ENCODE results near the gene PRR4. TPM values are rescaled to one million over a fixed set of nuclear protein-coding genes. Genes with fewer than 3 reads are reported as not detected.

PRR4 gene
- total and polyA plus RNA-seq, 7 donors = 1.0 to 11.7 (median 3.4) TPM

DNA sequence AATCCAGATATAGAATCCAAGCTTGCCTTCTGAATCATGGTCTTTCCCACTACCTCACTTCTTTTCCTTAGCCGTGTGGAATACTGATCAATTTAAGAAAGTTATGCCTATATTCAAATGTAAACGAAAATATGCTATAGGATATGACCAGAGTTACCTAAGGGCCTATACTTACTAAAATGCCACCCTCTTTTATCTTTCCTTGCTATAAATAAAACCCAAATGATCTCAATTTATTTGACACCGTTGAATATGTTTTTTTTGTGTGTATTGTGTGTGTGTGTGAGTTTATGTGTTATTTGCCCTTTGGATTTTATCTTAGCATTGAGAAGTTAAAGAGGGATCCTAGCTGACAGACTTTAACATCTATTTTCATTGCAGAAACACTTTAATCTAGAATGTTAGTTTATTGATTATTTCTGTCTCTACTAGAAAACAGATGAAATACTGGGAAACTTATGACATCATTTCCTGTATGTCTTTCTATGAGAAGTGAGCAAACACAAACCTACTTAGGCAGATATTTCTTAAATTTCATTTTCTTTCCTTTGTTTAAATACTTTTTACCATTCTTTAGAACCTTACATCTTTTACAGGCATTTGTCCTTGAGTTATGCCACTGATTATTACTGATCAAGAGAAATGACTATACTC is 37.3 kb downstream of the PRR4 start:
- no peak for DNase-seq
- intact Hi-C loops (cut with DNase I) = no loop called here
- H3K36me3 ChIP-seq (ENCODE audit: insufficient read depth in 1 of 2, low read depth in 1 of 2) = no peaks in the 10 kb centered on the region
- 83 to 87% (median 85%) methylated on average over 3 of the region's 3 CpGs for WGBS, 3 donors
- no peak overlapping the region for H3K4me3 ChIP-seq
- no peak for TF ChIP-seq CTCF (IDR thresholded peaks at IDR 0.05)
- peaks cover 0 to 2% (median 0%) of the 10 kb centered on the region in 3 donors for H3K27me3 ChIP-seq (ENCODE audit: insufficient read depth in 3 of 3, low read length in 2 of 3)
- no peak for ATAC-seq
- H3K4me1 ChIP-seq = no peaks in the 10 kb centered on the region
- H3K27ac ChIP-seq = no peak overlapping the region
- H3K9me3 ChIP-seq = peaks cover 4% of the 10 kb centered on the region

DNA sequence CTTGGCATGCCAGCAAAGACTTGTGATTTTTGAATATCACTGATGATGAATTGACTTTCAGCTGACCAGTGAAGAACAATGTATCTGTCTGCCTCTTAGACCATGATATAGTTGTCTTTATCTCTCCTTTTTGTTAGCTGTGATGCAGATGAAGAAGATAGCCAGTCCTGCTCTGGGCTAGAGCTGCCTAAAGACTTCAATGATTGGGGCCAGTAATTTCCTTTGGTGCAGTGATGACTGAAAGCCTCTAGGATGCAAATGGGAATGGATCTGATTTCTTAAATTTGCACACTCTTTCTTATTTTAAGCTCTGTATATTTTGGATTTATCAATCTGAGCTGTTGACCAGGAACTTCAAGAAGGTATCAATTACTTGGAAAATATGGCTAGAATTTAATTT is 39.2 kb downstream of the PRR4 start, which contains the start of gene TAS2R9:
Gene TAS2R9, minus strand, starts transcription at position 101 of the 400 bp plus-strand sequence. Its CDS starts 93 bp downstream, at position 8.
- DNase-seq = no peak
- Histone ChIP-seq H3K36me3 (ENCODE audit: insufficient read depth in 1 of 2, low read depth in 1 of 2) (no peaks in the 10 kb centered on the region), H3K4me3 (no peak within 1 kb of the TSS), H3K4me1 (no peaks in the 10 kb centered on the region), H3K27me3 (ENCODE audit: insufficient read depth in 3 of 3, low read length in 2 of 3) (peaks cover 0 to 2% (median 0%) of the 10 kb centered on the region in 3 donors), H3K9me3 (peaks cover under 1% of the 10 kb centered on the region), H3K27ac (no peak within 1 kb of the TSS)
- intact Hi-C loops (cut with DNase I) = no loop called here
- no peak for ATAC-seq
- no peak for TF ChIP-seq CTCF (IDR thresholded peaks at IDR 0.05)

DNA sequence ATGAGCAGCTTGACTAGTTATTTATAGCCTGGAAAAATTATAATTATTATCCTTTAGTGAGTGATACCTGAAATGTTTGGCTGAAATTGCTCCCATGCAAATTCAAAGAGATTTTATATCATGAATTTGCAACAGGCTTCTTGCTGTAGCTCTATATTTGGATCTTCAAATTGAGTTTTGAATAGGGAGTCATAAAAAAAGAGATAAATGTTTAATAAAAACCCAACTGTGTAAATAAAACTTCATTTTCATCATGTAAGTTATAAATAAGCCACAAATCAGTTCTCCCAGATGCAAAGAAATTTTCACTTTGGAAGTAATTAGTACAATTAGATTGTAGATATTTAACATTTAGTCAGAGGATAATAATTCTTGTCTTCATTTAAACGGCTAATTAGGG is 42.1 kb downstream of the PRR4 start, which contains the start of gene TAS2R8:
Gene TAS2R8, minus strand, starts transcription at position 101 of the 400 bp plus-strand sequence. CDS start 306 bp downstream, outside the sequence.
- Histone ChIP-seq H3K36me3 (ENCODE audit: insufficient read depth in 1 of 2, low read depth in 1 of 2) (no peaks in the 10 kb centered on the region), H3K27ac (no peak within 1 kb of the TSS), H3K4me3 (no peak within 1 kb of the TSS), H3K9me3 (no peaks in the 10 kb centered on the region), H3K27me3 (ENCODE audit: insufficient read depth in 3 of 3, low read length in 2 of 3) (peaks cover 0 to 2% (median 0%) of the 10 kb centered on the region in 3 donors), H3K4me1 (no peaks in the 10 kb centered on the region)
- WGBS, 3 donors = 57 to 64% (median 63%) methylated on average over 1 of the region's 1 CpG
- TF ChIP-seq CTCF (IDR thresholded peaks at IDR 0.05) = no peak
- no peak for ATAC-seq
- intact Hi-C loops (cut with DNase I) = no loop called here
- DNase-seq = no peak

- no peaks in the 10 kb centered on the region for H3K4me1 ChIP-seq
- no peak within 1 kb of the TSS for H3K27ac ChIP-seq
- TF ChIP-seq CTCF (IDR thresholded peaks at IDR 0.05) = no peak
- H3K36me3 ChIP-seq (ENCODE audit: insufficient read depth in 1 of 2, low read depth in 1 of 2) = no peaks in the 10 kb centered on the region
- no peaks in the 10 kb centered on the region for H3K9me3 ChIP-seq
- intact Hi-C loops (cut with DNase I) = no loop called here
- DNase-seq (no peak), ATAC-seq (no peak)
- H3K4me3 ChIP-seq = no peak within 1 kb of the TSS
- 54 to 56% (median 55%) methylated on average over 4 of the region's 4 CpGs for WGBS, 3 donors
- no peaks in the 10 kb centered on the region for H3K27me3 ChIP-seq (ENCODE audit: insufficient read depth in 3 of 3, low read length in 2 of 3)
Measured at GRCh38 chr12:10802587-10802986, 46.7 kb downstream of the PRR4 start, which contains the start of gene TAS2R7. TAS2R7 (minus strand) TSS chr12:10802627; CDS start chr12:10802570, 57 bp downstream.
